ENCODE measurements around the gene NAPG. TPM values are rescaled to one million over a fixed set of nuclear protein-coding genes. Genes with fewer than 3 reads are reported as not detected.
A peak's percentile ranks its signal among the peaks of the same experiment; 100 is the strongest.

The NAPG gene
- total RNA-seq, 1 donor from 2014 or later, result 28.3 TPM

GRCh38 chr18:10519999-10520935 is 5.6 kb upstream of the NAPG start:
- peaks cover 25% of the 10 kb centered on the region for H3K4me1 Mint-ChIP-seq (ENCODE audit: unreplicated experiment)
- TF ChIP-seq, protein P1, sequence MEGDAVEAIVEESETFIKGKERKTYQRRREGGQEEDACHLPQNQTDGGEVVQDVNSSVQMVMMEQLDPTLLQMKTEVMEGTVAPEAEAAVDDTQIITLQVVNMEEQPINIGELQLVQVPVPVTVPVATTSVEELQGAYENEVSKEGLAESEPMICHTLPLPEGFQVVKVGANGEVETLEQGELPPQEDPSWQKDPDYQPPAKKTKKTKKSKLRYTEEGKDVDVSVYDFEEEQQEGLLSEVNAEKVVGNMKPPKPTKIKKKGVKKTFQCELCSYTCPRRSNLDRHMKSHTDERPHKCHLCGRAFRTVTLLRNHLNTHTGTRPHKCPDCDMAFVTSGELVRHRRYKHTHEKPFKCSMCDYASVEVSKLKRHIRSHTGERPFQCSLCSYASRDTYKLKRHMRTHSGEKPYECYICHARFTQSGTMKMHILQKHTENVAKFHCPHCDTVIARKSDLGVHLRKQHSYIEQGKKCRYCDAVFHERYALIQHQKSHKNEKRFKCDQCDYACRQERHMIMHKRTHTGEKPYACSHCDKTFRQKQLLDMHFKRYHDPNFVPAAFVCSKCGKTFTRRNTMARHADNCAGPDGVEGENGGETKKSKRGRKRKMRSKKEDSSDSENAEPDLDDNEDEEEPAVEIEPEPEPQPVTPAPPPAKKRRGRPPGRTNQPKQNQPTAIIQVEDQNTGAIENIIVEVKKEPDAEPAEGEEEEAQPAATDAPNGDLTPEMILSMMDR (IDR thresholded peaks at IDR 0.05), result peak; percentile 94
- H3K9me3 Mint-ChIP-seq (ENCODE audit: unreplicated experiment), result no peaks in the 10 kb centered on the region
- DNase-seq (ENCODE audit: extremely low spot score, unreplicated experiment), result peak; percentile 92
- peaks cover 3% of the 10 kb centered on the region for H3K36me3 Mint-ChIP-seq (ENCODE audit: unreplicated experiment)
- no peak overlapping the region for H3K27ac Mint-ChIP-seq (ENCODE audit: unreplicated experiment)
- peak overlapping the region; percentile 6 for H3K4me3 Mint-ChIP-seq (ENCODE audit: unreplicated experiment)
- peaks cover 27% of the 10 kb centered on the region for H3K27me3 Mint-ChIP-seq (ENCODE audit: unreplicated experiment)

DNA sequence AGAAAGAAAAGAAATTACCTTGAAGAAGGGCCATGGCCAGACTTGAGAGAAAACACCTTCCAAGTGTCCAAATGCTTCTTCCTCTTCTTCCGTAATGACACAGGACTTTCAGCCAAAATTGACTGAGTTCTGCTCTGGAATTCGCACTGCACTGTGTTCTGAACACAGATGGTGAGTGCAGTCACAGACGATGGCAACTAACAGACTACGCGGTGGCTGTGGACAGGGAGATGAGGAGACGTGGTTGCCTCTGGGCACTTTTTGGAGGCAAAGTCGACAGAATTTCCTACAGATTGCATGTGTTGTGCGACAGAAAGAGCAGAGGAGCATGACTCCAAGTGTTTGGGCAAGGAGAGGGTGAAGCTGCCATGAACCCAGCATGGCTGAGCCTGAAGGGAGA is 4.3 kb upstream of the NAPG start:
- peaks cover 30% of the 10 kb centered on the region for H3K4me1 Mint-ChIP-seq (ENCODE audit: unreplicated experiment)
- DNase-seq (ENCODE audit: extremely low spot score, unreplicated experiment), result no peak
- H3K4me3 Mint-ChIP-seq (ENCODE audit: unreplicated experiment), result no peak overlapping the region
- H3K9me3 Mint-ChIP-seq (ENCODE audit: unreplicated experiment), result no peaks in the 10 kb centered on the region
- H3K27me3 Mint-ChIP-seq (ENCODE audit: unreplicated experiment), result peaks cover 17% of the 10 kb centered on the region
- peaks cover 3% of the 10 kb centered on the region for H3K36me3 Mint-ChIP-seq (ENCODE audit: unreplicated experiment)
- H3K27ac Mint-ChIP-seq (ENCODE audit: unreplicated experiment), result no peak overlapping the region
- TF ChIP-seq, protein P1 (IDR thresholded peaks at IDR 0.05), result no peak

DNA sequence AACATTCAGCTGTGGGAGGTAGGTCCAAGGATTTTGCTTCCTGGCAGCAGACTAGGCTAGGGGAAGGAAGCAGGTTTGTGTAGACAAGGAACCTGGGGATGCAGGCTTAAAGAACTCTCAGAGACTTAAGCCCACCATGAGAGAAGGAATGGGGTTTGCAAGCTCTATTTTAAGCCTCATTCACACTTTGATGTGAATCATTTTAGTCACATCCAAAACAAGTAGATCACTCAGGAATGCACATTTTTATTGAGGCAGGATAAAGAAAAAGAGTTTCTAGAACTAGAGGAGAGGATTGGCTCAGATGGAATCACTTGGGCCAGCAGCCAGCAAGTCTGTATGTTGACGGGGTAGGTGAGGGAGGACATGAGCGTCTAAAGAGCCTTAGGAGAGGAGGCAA is 3.3 kb upstream of the NAPG start:
- Mint-ChIP-seq H3K27me3 (ENCODE audit: unreplicated experiment) (peaks cover 14% of the 10 kb centered on the region), H3K4me1 (ENCODE audit: unreplicated experiment) (peaks cover 39% of the 10 kb centered on the region)
- TF ChIP-seq, protein P1 (IDR thresholded peaks at IDR 0.05), result no peak

DNA sequence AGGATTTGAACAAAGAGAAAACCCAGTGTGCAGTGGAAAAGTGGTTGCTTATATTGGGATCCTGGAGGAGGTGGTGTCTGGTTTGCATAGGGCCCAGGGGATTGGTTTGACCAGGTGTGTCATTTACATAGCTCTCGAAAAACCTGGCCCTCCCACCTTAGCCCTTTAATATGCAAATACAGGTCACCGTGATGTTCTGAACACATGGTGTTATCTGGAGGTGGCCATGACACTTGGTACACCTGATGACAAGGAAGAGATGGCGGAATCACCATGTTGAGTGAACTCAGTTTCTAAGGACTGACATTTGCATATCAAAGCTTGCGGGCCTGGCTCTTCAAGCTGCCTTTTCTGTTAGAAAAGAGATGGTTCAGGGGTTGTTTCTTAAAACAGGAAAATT is 2.3 kb upstream of the NAPG start:
- TF ChIP-seq, protein P1 (IDR thresholded peaks at IDR 0.05), result no peak
- no peaks in the 10 kb centered on the region for H3K9me3 Mint-ChIP-seq (ENCODE audit: unreplicated experiment)
- no peak overlapping the region for H3K27ac Mint-ChIP-seq (ENCODE audit: unreplicated experiment)
- DNase-seq (ENCODE audit: extremely low spot score, unreplicated experiment), result no peak
- peaks cover 10% of the 10 kb centered on the region for H3K27me3 Mint-ChIP-seq (ENCODE audit: unreplicated experiment)
- peaks cover 43% of the 10 kb centered on the region for H3K4me1 Mint-ChIP-seq (ENCODE audit: unreplicated experiment)
- H3K4me3 Mint-ChIP-seq (ENCODE audit: unreplicated experiment), result no peak overlapping the region
- no peaks in the 10 kb centered on the region for H3K36me3 Mint-ChIP-seq (ENCODE audit: unreplicated experiment)

More for the DNA sequence above, 3.3 kb upstream of the NAPG start:
- no peak for DNase-seq (ENCODE audit: extremely low spot score, unreplicated experiment)
- Mint-ChIP-seq H3K27ac (ENCODE audit: unreplicated experiment) (no peak overlapping the region), H3K4me3 (ENCODE audit: unreplicated experiment) (no peak overlapping the region), H3K9me3 (ENCODE audit: unreplicated experiment) (no peaks in the 10 kb centered on the region), H3K36me3 (ENCODE audit: unreplicated experiment) (peaks cover under 1% of the 10 kb centered on the region)

All from osteocyte (in vitro differentiated cells).